ENCODE measurements around the gene USP31.

DNA sequence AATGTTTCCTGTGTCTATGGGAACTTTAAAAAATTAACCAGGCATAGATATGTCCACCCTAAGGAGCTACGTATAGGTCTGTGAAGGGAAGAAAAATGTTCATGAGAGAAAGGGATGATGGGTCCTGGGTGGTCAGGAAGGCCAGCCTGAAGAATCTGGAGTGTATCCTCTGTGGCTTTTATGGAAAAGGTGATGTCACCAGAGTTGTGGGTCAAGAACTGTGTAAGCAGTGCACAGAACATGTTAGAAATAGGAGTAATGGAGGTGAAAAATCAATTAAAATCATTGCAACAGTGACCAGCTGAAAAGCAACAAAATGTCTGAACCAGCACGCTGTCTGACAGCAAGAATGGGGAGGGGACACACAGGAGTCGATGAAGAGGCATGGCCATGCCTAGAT lies 68.5 kb downstream of the USP31 start:
- TF ChIP-seq NR3C1 (CRISPR knock-in tag; IDR thresholded peaks at IDR 0.05) (no peak), MTF2 (CRISPR knock-in tag; IDR thresholded peaks at IDR 0.05; ENCODE audit: borderline replicate concordance) (no peak), TAF1 (CRISPR knock-in tag; IDR thresholded peaks at IDR 0.05) (no peak), PLSCR1 (CRISPR knock-in tag; IDR thresholded peaks at IDR 0.05; ENCODE audit: borderline replicate concordance) (no peak), RXRA (CRISPR knock-in tag; IDR thresholded peaks at IDR 0.05) (no peak), SKI (IDR thresholded peaks at IDR 0.05; ENCODE audit: partially characterized antibody) (no peak)
- TF ChIP-seq, protein P1, sequence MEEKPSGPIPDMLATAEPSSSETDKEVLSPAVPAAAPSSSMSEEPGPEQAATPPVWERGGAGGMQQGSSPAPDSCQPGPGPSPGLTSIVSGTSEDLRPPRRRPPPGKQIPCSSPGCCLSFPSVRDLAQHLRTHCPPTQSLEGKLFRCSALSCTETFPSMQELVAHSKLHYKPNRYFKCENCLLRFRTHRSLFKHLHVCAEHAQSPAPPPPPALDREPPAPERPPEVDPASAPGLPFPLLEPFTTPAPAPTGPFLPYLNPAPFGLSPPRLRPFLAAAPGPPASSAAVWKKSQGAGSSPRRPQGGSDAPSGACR (CRISPR knock-in tag; IDR thresholded peaks at IDR 0.05): no peak

Data from HepG2 (cell line).